Measurements from ENCODE around the gene RAVER2. TPM values are rescaled to one million over a fixed set of nuclear protein-coding genes. Genes with fewer than 3 reads are reported as not detected.

RAVER2 gene
- polyA plus RNA-seq, 1 donor (not counting 4 experiments of a cell fraction or from before 2014, with no cell fraction given) = 9.1 TPM

GRCh38 chr1:64866689-64867088, 121.8 kb downstream of the RAVER2 start:
- no peak for FAIRE-seq

GRCh38 chr1:64867266-64867665, 122.4 kb downstream of the RAVER2 start:
- dilution Hi-C loops (cut with MboI; ENCODE audit: extremely low pct_ligation_motif_present, low sequenced_read_pairs) = no loop called here

More at GRCh38 chr1:64866689-64867088, 121.8 kb downstream of the RAVER2 start:
- no peak for TF ChIP-seq EZH2 (IDR thresholded peaks at IDR 0.05; ENCODE audit: low read length)
- TF ChIP-seq CTCF (optimal IDR thresholded peaks at IDR 0.05 in 1 of 3, IDR thresholded peaks at IDR 0.05 in 1 of 3, conservative IDR thresholded peaks at IDR 0.05 in 1 of 3; ENCODE audit: extremely low read depth in 1 of 3, insufficient read depth in 2 of 3, low read length in 3 of 3) = no peak
- DNase-seq (ENCODE audit: low read depth, low spot score) = no peak
- no peaks in the 10 kb centered on the region for H3K9me1 ChIP-seq (ENCODE audit: control insufficient read depth, extremely low read depth, insufficient read depth, low read length)
- H3K27ac ChIP-seq (ENCODE audit: control insufficient read depth, insufficient read depth, low read length) = no peak overlapping the region
- H2AFZ ChIP-seq (ENCODE audit: control insufficient read depth, low read length) = no peak overlapping the region
- dilution Hi-C loops (cut with MboI; ENCODE audit: extremely low pct_ligation_motif_present, low sequenced_read_pairs) = no loop called here
- H3K36me3 ChIP-seq (ENCODE audit: control insufficient read depth in 2 of 2, extremely low read depth in 1 of 2, insufficient read depth in 2 of 2, low read length in 2 of 2) = peaks cover 10 to 18% of the 10 kb centered on the region in 2 experiments
- no peak overlapping the region for H3K4me3 ChIP-seq (ENCODE audit: control insufficient read depth in 2 of 3, extremely low read depth in 1 of 3, insufficient read depth in 2 of 3, low read depth in 1 of 3, low read length in 3 of 3)
- no peaks in the 10 kb centered on the region for H3K4me1 ChIP-seq (ENCODE audit: control insufficient read depth, extremely low read depth, insufficient read depth, low read length)
- no peak overlapping the region for H3K4me2 ChIP-seq (ENCODE audit: control insufficient read depth, extremely low read depth, insufficient read depth, low read depth, low read length)
- no peaks in the 10 kb centered on the region for H4K20me1 ChIP-seq (ENCODE audit: control insufficient read depth, extremely low read depth, insufficient read depth, low read length)
- H3K9ac ChIP-seq (ENCODE audit: control insufficient read depth, extremely low read depth, insufficient read depth, low read length) = no peak overlapping the region
- no peaks in the 10 kb centered on the region for H3K9me3 ChIP-seq (ENCODE audit: control insufficient read depth, low read depth, low read length)
- no peaks in the 10 kb centered on the region for H3K27me3 ChIP-seq (ENCODE audit: control insufficient read depth, extremely low read depth, insufficient read depth, low read length)
- H3K79me2 ChIP-seq (ENCODE audit: control insufficient read depth, insufficient read depth, low read length) = no peaks in the 10 kb centered on the region

More at GRCh38 chr1:64867266-64867665, 122.4 kb downstream of the RAVER2 start:
- H3K4me3 ChIP-seq (ENCODE audit: control insufficient read depth in 2 of 3, extremely low read depth in 1 of 3, insufficient read depth in 2 of 3, low read depth in 1 of 3, low read length in 3 of 3) = no peak overlapping the region
- FAIRE-seq (no peak), DNase-seq (ENCODE audit: low read depth, low spot score) (no peak)
- no peak for TF ChIP-seq CTCF (optimal IDR thresholded peaks at IDR 0.05 in 1 of 3, IDR thresholded peaks at IDR 0.05 in 1 of 3, conservative IDR thresholded peaks at IDR 0.05 in 1 of 3; ENCODE audit: extremely low read depth in 1 of 3, insufficient read depth in 2 of 3, low read length in 3 of 3)
- no peak for TF ChIP-seq EZH2 (IDR thresholded peaks at IDR 0.05; ENCODE audit: low read length)
- no peaks in the 10 kb centered on the region for H3K27me3 ChIP-seq (ENCODE audit: control insufficient read depth, extremely low read depth, insufficient read depth, low read length)
- no peak overlapping the region for H3K9ac ChIP-seq (ENCODE audit: control insufficient read depth, extremely low read depth, insufficient read depth, low read length)
- no peaks in the 10 kb centered on the region for H3K9me3 ChIP-seq (ENCODE audit: control insufficient read depth, low read depth, low read length)
- no peak overlapping the region for H2AFZ ChIP-seq (ENCODE audit: control insufficient read depth, low read length)
- H3K36me3 ChIP-seq (ENCODE audit: control insufficient read depth in 2 of 2, extremely low read depth in 1 of 2, insufficient read depth in 2 of 2, low read length in 2 of 2) = peaks cover 10 to 20% of the 10 kb centered on the region in 2 experiments
- no peaks in the 10 kb centered on the region for H4K20me1 ChIP-seq (ENCODE audit: control insufficient read depth, extremely low read depth, insufficient read depth, low read length)
- H3K79me2 ChIP-seq (ENCODE audit: control insufficient read depth, insufficient read depth, low read length) = no peaks in the 10 kb centered on the region
- no peaks in the 10 kb centered on the region for H3K4me1 ChIP-seq (ENCODE audit: control insufficient read depth, extremely low read depth, insufficient read depth, low read length)
- H3K27ac ChIP-seq (ENCODE audit: control insufficient read depth, insufficient read depth, low read length) = no peak overlapping the region
- H3K9me1 ChIP-seq (ENCODE audit: control insufficient read depth, extremely low read depth, insufficient read depth, low read length) = no peaks in the 10 kb centered on the region
- H3K4me2 ChIP-seq (ENCODE audit: control insufficient read depth, extremely low read depth, insufficient read depth, low read depth, low read length) = no peak overlapping the region

All from keratinocyte (primary cell).